Measurements from ENCODE around the gene CHKA.

GRCh38 chr11:68009391-68010089 is 111.6 kb downstream of the CHKA start:
- no peak for TF ChIP-seq FOXP2 (optimal IDR thresholded peaks at IDR 0.05; ENCODE audit: control extremely low read depth, extremely low read length, insufficient read depth)
- TF ChIP-seq EZH2 (IDR thresholded peaks at IDR 0.05), result no peak
- TF ChIP-seq POLR2AphosphoS5 (IDR thresholded peaks at IDR 0.05; ENCODE audit: borderline replicate concordance, low read depth, low read length), result no peak

All from SK-N-MC (cell line).